ENCODE measurements around the gene RBMXL3.

RBMXL3 gene

DNA sequence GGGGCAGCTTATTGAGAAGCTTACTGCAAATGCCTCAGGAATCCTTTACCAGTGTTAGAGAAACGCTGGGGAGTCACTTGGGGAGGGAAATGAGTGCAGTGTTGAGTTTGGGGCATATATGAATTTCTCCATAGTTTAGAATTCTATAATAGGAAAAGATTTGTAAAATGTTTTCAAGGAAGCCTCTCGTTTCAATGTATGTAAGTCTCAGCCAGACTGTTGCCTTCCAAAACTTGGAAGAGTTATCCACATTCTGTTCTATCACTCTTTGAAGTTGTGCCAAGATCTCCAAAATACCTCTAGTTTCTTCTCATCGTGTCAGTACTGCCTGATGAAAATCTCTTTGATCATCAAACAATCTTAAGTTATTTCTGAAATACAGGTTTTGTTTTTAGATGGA, 45.3 kb downstream of the RBMXL3 start:
- no peak for DNase-seq

DNA sequence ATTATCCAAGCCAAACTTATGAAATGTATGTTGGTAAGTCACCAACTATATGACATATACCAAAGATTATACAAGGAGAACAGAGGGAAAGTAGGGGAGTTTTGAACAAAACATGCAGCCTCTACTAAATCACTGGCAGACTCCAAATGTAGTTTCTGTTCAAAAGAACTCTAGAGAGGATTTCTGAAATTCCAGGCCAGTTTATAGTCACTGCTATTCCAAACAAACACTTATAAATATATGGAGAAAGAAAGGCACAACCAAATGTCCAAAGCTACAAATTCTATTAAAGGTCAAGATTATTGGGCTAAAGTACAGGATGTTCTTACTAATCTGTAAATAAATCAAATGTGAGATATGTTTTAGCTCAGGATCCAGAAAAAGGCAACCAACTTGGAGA, 47.4 kb downstream of the RBMXL3 start:
- DNase-seq: no peak

DNA sequence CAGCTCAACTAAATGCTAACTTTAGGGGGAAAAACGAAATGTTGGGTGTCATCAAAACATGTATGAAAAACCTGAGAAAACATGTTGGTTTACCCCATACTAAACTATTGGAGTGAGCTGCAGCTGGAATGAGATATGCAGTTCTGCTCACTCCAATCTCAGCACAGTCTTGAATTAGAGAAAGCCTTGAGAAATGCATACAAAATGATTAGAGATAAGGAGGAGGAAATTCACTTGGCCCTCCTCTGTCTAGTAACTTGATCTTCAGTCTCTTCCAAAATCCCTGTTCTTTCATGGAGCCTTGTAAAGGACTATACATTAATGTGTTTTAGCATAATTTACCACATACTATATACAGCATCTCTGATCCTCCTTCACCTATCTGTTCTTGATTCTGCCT, 47.8 kb downstream of the RBMXL3 start:
- no peak for DNase-seq

Measured in stimulated activated CD4-positive, alpha-beta T cell treated with anti-CD3 and anti-CD28 coated beads, Interleukin-2, amount 100 ng/mL, for 48 hours (primary cell).